ENCODE measurements around the gene EYA2.

GRCh38 chr20:47143657-47144056 lies 249.0 kb downstream of the EYA2 start:
- TF ChIP-seq POLR2A (IDR thresholded peaks at IDR 0.05) (no peak), CTCF (IDR thresholded peaks at IDR 0.05 in 4 of 5, conservative IDR thresholded peaks at IDR 0.05 in 1 of 5) (no peak)
